Stimulated activated CD8-positive, alpha-beta memory T cell treated with anti-CD3 and anti-CD28 coated beads, Interleukin-15, amount 100 ng/mL, for 24 hours (primary cell): Measurements from ENCODE around the gene MOB3B.

Source experiments
- DNase-seq: peaks from one replicate; pipeline ENCODE4 v3.0.0-alpha.2; 2020; ENCODE audit warnings: low read depth

The MOB3B gene

DNA sequence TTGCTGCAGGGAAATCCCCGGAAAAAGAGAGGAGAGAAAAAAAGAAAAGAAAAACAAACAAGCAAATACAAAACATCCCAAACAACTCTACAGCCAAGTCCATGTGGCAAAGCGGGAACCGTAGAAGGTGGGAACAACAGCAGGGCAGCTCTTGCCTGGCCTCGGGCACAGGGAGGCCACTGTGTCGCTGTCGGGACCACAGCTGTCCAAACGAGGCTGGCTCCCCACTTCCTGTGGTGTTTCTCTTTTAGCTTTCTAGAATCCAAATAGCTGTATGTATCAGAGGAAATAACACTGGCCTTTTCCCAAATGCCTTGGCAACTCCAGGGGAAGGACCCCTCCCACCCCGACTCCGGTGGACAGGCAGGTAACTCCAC lies 191.1 kb downstream of the MOB3B start:
- no peak for DNase-seq

DNA sequence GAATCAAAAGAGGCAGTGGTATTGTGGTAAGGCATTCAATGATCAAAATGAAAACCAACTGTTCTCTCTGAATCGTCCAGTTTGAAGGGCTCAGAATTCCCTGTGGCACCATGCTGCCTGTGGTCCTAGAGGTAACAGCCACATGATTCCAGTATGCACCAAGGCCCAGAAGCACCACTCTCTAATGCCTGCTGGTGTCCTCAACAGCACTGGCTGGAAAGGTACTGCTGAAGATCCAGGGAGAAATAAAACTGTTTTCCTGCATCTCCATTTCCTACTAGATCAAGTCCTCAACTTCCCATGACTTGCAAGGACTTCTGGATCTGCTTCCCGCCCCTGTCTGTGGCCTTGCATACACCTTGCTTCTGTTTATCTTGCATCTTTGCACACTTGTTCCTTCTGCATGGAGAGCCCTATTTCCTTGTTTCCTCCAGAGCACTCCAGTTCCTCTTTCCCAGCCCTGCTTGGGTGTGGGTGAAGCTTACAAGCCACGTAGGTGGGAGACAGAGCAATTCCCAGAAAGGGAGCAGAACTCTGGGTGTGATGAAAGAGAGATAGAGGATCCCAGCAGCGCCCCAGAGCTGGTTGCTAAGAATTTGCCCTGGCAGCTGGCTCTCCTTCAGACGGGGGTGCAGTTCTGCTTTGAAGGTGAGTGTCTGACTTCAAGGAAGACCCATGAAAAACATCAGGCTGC lies 191.6 kb downstream of the MOB3B start:
- no peak for DNase-seq

DNA sequence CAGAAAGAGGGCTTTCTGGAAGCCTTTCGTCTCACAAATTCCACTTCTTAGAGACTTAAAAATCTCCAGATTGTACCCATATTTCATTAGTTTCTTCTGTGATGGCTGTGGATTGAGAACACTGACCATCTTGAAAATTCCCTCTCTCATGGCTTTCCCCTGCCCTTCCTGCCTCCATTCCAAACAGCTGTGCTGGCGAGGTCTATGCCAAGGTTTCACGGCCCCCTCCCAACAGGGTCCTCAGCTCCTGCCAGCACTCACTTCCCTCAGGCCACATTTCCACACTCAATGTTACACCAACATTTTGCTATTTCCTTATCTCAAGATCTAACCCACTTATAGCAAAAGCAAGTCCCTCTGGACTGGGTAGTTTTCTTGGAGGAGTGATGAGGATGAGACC lies 192.4 kb downstream of the MOB3B start:
- no peak for DNase-seq

DNA sequence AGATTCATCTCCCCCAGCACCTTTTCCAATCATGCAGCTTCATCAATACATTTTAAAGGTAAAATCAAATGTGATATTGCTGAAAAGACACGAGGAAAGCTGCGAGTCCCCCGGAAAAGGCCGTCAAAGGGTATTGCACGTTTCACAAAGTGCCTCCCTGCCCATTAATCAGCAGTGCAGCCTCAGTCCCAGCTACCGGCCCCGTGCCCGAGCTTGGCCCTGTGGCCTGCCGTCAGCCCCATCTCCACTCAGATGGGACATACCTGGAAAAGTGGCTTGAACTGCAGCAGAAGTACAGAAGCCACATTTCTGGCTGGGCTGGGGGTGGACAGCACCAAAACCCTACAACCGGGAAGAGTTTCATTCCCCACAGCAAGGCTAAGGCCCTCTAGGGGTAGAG lies 192.8 kb downstream of the MOB3B start:
- no peak for DNase-seq

DNA sequence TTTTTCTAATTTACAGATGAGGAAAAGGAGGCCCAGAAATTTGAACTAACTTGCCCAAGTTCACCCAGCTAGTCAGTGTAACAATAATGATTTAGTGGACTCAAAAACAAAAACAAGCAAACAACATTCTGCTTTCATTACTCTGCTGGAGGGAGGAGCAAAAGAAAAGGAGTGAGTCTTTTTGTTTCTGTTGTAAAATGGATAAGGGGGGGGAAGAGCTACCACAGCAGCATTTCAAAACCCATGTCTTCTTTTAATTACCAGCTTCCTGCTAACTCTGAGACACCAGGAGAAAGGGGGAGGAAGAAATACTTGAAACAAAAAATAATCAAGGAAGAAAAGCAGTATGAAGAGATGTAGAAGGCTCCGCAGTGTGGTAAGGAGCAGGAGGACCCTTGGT lies 193.5 kb downstream of the MOB3B start:
- no peak for DNase-seq

DNA sequence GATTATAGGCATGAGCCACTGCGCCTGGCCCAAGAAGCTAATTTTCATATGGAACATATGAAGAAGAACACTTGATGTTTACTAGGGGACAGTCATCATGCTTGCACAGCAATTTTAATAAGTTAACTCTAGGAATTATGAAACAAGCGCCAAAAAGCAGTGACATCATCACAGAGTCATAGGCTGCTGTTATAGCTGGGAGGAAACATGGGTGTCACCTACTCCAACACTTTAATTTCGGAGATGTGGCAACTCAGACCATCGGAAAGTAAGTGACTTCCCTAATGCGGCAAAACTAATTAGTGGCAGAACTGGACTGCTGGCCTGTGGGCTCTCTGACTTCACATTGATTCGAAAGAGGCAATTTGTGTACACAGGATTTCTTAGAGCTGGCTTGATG lies 194.5 kb downstream of the MOB3B start:
- DNase-seq: no peak

DNA sequence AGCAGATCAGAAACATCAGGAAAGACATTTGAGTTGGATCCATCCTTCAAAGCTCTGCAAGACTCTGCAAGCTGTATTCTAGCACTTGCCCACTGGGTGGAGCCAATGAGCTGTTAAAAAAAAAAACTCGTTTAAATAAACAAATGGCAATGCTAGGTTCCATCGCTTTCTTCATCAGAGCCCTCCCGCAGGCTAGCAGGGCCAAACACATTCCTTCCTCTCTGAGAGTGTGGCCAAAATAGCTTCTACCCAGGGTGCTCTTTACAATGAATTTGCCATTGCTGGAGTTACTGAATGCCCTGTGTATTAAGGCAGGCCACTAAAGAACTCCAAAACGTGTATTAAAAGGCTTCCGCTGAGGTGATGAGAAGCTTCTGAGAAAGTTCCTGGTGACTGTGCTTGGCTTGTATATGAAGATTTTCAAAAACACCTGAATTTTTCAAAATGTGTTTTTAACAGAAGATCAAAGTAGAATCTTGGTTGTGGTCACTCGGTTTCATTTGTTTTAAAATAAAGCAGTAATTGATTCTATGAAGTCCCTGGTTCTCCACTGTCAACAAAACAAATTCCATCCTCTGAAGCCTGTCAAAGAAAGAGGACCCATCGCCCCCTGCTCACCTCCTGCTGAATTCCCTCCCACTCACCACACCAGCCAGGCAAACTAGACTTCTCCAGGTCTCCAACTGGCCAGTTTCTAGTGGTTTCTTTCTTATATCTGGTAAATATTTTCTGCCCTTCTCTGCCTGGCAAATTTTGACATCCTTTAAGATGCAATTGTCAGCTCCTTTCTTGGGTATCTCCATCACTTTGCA lies 196.2 kb downstream of the MOB3B start:
- DNase-seq: no peak

DNA sequence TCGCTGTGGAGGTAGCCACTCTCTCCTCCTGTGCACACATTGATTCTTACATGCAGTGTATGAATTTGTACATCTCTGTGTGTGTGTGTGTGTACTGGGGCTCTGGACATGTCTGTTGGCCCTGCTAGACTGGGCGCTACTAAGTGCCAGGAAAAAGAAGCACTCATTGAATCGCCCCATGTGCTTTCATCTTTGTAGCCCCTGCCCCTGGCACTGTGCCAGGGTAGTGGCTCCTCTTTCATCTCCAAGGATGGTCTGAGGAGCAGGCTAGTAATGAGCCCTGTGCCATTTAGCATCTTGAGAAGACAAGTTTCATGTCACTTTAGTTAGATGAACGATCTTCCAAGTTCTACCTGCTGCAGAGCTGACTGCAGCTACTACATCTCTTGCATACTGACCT lies 198.2 kb downstream of the MOB3B start:
- DNase-seq: no peak

DNA sequence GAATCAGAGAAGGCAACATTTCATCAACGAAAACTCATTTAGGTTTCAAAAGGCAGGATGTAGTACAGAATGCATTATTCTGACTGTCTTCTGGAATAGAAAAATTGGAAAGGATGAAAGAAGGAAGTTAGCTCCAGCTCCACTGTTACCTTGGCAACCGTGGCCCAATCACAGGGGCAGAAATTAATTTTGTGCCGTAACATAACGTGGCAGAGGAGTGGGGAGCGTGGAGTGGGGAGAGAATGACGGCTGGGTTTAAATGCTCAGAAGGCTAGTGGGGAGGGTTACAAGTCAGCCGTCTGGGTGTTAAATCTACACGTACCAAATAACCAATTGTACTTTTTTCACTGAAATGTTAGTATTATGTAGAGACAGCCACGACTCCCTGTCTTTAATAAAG lies 200.3 kb downstream of the MOB3B start:
- DNase-seq: no peak

DNA sequence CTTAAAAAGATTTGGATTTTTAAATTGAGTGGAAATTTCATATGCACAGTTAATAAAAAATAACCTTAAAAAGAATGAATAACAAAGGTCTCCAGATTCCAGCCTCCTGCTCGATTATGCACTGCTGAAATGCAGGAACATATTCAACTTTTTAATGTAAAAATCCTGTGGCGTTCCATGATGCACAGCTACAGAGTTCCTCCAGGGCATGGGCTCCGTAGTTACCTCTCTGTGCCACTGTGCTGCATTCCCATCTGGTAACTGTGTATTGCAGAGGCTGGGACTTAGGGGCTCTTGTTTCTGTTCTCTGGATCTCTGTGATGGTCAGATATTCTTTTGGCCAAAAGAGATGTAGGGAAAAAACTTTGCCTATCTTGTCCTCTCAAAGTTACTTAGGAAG lies 201.1 kb downstream of the MOB3B start:
- DNase-seq: no peak

DNA sequence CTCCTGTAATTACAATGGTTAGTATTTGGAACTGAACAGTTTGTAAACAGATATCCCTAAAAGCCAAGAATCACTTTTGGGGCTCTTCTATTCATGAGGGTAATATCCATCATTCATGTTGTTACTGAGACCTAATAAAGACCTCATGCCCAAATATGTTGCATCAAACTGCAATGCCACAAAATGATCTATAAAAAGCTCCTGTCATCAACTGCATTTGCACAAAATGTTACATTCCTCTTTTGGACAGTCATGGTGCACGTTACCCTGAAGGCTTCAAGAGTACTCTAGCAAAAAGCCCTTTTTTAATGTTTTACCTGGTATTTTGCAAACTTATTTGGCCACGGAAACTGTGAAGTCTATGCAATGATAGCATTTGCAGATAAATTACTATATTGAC lies 218.4 kb downstream of the MOB3B start:
- no peak for DNase-seq

DNA sequence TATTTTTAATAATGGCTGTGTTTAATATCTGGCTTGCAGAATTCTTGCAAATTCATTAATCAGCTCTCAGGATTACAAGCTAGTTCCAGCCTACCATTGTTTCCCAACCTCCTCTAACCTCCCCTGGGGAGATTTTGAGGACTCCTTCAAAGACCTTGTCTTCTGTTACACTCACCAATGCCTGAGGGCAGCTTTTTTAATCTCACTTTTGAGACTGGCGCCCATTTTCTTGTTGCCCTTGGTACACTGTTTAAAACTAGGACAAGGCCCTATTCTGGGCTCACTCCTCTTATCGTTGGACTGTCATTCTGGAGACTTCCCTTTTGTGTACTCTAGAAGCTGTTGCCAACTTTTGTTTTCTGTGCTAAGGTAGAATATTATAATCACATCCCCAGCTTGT lies 219.0 kb downstream of the MOB3B start:
- no peak for DNase-seq

DNA sequence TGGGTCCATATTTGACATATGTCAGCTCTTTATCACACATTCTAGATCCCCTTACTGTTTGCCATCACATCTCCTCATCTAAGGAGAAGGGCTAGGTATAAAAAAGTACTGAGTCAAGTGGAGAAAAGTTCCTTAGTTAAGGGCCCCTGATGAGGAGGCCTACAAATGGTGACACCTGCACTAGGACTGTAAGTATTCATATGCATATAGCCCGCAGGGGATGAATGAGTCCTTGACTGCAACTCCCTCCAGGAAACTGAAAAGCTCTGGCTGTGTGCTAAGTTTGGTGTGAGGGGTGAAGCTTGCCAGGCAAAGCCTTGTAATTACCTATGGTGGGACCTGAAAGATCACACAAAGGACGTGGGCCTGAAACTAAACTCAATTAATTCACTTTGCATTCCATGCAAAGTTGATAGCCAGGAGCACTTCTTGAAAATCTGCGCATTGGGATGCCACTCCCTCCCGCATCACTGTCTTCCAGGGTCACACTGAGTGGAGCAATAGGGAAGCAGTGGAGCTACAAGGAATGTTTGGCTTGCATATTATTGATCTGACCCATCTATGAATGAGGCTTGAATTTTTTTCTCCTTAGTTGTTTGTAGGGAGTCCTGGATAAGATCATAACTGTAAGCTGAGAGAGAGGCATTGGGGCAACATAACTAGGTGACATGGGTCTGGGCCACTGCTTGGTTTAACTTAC lies 220.8 kb downstream of the MOB3B start:
- DNase-seq: no peak

DNA sequence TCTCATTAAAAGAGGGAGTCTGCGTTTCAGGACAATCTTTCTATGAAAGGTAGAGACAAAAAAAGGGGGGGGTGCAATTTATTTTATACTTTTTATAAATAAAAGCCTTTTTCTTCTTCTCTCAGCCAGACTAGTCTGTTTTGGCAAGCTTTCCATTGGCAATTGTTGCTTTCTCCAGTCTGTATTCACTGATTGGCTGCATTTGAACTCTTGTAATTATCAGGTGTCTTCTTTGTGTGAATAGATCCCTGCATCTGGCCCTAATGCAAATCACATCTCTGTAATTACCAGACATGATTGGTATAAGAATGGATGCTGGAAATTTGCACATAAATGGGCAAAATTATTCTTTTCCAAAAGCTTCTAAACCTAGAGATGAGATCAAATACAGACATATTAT lies 225.1 kb downstream of the MOB3B start:
- no peak for DNase-seq

DNA sequence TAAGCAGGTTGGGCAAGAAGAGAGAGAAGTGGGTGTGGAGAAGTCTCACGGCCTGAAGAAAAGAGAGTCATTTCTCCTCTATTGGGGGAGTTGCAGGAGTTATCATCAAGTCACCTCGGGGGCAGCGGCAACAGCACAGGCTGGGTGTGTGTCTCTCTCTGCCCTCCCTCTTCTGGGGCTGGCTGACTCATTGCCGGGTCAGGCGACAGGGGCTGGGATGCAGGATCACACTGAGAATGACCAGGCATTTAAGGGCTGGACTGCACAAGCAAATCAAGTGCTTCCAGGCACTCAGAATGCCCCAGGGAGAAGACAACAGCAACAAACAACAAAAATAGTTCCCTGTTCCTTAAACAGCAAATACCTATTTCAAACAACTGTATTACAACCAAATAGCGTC lies 226.4 kb downstream of the MOB3B start:
- no peak for DNase-seq

DNA sequence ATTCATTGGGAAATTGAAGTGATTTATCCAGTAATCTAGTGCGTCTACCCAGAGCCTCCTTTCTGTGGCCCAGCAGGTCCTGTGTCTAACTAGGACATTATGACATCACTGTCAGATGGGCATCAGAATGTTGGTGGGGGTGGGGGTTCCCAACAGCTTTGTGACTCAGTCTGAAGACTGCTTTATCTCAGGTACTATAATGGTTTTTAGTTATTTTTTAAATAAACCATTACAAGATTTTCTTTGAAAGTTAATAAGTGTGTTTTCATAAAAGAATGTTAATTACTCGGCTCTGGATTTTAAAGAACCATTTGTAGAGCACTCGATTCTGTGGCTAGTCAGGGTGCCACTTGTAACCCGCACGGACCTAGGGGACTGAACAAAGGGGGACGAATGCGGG lies 232.6 kb downstream of the MOB3B start, which contains the start of gene EQTN:
Gene EQTN, minus strand, starts transcription at position 101 of the 400 bp plus-strand sequence. Its CDS starts 95 bp downstream, at position 6.
- DNase-seq: no peak

DNA sequence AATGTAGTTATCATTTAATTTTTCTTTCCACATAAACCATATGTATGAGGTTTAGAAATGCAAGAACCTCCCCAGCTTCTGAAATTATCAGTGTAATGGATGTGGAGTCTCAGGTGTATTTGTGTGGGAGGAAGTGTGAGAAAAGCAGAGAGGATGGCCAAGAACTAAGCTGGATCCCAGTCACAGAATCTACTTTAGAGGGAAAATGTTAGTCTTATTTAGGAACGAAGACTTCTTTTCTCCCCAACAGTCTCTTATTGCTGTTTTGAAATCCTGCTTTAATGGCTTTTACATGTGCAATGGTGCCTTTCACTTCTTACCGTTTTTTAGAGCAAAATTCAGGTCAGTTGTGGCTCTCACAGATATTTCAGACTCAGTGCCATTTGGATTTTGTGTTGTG lies 235.6 kb downstream of the MOB3B start:
- DNase-seq: no peak

DNA sequence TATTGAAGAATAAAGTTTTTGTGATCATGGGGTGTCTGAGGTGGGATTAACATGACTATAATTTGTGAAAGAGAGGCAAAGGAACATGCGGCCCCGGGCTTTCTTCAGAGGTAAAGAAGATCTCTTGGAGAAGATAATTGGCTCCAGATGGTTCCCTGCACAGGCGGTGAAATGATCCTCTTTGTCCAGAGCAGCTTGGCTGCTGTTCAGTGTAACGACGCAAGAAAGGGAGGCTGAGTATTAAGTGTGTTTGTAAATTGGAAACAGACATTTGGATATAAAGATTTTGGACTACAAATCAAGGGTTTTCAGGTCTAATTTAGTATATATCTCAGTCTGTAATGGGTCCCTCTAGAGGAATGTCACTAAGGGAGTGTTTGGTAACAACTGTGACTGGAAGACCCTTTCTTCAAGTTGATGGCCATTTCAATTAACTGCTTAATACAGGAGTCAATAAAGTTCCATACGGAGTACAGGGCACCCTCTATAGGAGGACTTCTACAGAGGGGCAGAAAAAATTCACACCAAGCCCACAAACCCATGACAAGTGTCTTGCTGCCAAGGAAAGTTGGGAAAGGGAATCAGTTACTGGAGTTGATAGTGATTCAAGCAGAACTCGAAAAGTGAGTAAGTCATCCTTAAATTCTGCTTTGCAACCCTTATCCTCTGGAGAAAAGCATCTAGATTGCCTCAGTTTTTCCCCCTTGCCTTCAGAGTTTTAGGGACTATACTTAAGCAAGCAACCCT lies 236.8 kb downstream of the MOB3B start:
- DNase-seq: no peak

DNA sequence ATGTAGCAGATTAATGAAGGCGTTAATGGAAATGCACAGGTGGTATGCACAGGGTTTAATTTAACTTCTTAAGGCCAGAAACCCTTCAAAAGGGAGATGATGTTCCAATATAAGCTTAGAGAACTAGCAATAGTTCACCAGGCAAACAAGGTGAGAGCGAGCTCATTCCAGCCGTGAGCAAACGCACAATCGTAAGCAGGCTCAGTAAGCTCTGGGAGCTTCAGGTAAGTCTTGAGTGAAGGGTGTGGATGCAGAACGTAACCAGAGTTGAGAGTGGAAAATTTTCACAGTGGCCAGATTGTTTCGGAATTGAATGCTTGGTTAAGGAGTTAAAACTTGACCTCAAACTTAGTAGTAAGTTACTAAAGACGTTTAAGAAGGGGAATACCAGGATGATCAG lies 238.3 kb downstream of the MOB3B start:
- DNase-seq: no peak

DNA sequence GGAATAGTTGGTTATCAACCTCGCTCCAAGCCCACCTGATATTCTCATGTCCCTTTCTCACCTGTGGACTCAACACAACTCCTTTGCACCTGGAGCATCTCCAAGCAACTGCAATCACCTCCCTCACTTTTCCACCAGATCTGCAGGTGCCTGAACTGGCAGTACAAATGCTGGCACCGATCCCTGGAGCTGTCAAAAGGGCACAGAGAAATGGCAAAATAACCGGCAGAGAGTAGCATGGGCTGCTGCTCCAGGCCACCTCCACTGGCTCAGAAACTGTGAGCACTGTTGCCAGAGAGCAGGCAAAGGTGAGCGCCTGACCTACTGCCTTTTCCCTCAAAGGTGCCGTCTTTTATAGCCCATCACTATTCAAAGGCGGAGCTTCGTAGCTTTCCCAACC lies 247.3 kb downstream of the MOB3B start:
- no peak for DNase-seq

DNA sequence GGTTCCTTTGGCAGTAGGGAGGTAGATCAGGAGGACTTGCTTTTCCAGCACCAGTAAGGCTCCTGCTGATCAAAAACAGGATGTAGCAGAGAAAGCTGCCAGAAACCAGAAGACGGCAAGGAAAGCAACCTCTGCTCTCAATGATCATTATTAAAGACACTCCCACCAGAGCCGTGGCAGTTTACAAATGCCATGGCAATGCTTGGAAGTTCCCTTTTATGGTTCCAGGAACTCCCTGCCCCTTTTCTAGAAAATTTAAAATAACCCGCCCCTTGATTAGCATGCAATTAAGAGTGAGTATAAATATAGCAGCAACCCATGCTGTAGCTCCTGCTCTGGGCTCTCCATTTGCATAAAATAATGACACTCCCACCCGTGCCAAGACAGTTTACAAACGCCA lies 248.8 kb downstream of the MOB3B start:
- DNase-seq: no peak

DNA sequence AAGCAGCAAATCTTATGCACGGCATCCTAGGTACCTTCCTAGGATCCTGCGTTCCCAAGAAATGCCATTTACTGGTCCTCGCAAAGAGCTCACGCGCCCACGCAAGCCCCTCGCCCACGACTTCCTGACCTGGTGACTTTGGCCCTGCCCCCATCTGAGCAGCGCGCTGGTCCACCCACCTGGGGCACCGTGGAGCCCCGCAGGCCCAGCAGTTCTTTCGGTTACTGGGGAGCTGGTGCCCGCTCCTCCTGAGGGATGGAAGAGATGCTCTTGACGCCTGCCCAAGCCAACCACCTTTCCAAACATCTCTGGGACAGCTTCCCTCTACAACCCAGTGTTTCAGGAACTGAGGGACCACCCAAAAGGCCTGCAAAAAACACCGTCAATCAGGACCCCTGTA lies 249.4 kb downstream of the MOB3B start:
- DNase-seq: no peak
